IMR-90 (cell line): ENCODE measurements around the gene EFNA5. TPM values are rescaled to one million over a fixed set of nuclear protein-coding genes. Genes with fewer than 3 reads are reported as not detected.

Experiments
- ATAC-seq: fragments of 200-7000 bp; cut with Tn5 transposase; 2 replicates; pipeline ENCODE4 v1.9.1; 2020; ENCODE audit warnings: low read depth, mild to moderate bottlenecking, moderate library complexity
- BruUV-seq: library from RNA; stranded (reverse); fragments of 400-500 nt; replicated peaks from 2 replicates; lab custom pipeline; 2021; lab: Mats Ljungman, UMichigan
- CTCF ChIA-PET: fragments of 300-600 bp; formaldehyde crosslinking; extraction: SDS; loops from one replicate; lab custom pipeline; 2021; ENCODE audit warnings: antibody characterized with exemption; lab: Yijun Ruan, JAX
- POLR2A ChIA-PET: fragments of 300-600 bp; sonication (Branson Sonifier 250); formaldehyde crosslinking; loops from one replicate; lab custom pipeline; 2022; ENCODE audit warnings: antibody characterized with exemption; ENCODE audit not compliant: unreplicated experiment; lab: Charles Lee
- DNase-seq: peaks from one replicate; pipeline ENCODE4 v3.0.0; 2013
- H2AFZ ChIP-seq: replicated peaks from 2 replicates; pipeline ENCODE3; 2013; ENCODE audit warnings: low read length, mild to moderate bottlenecking; ENCODE audit not compliant: poor library complexity
- H2AK5ac ChIP-seq: 2 replicates; pipeline ENCODE4 v1.6.1; 2013; ENCODE audit warnings: low read depth, low read length, inconsistent platforms
- H2AK9ac ChIP-seq: replicated peaks from 2 replicates; pipeline ENCODE3; 2013; ENCODE audit warnings: mild to moderate bottlenecking, low read depth, low read length, moderate library complexity; ENCODE audit not compliant: poor library complexity
- H2BK120ac ChIP-seq: 2 replicates; pipeline ENCODE4 v1.6.1; 2013; ENCODE audit warnings: low read depth, low read length, inconsistent platforms
- H2BK15ac ChIP-seq: 3 replicates; pipeline ENCODE4 v1.6.1; 2013; ENCODE audit warnings: low read depth, low read length, inconsistent platforms
- H2BK20ac ChIP-seq: 2 replicates; pipeline ENCODE4 v1.6.1; 2013; ENCODE audit warnings: low read depth, mild to moderate bottlenecking, inconsistent platforms, low read length, moderate library complexity
- H2BK5ac ChIP-seq: 2 replicates; pipeline ENCODE4 v1.6.1; 2013; ENCODE audit warnings: mild to moderate bottlenecking, low read depth, low read length, inconsistent platforms; ENCODE audit not compliant: poor library complexity, severe bottlenecking
- H3K14ac ChIP-seq: replicated peaks from 2 replicates; pipeline ENCODE4 v1.6.1; 2013; ENCODE audit warnings: low read depth, low read length, inconsistent platforms
- H3K18ac ChIP-seq: 2 replicates; pipeline ENCODE4 v1.6.1; 2013; ENCODE audit warnings: low read depth, low read length, control low read depth
- H3K23ac ChIP-seq: 2 replicates; pipeline ENCODE4 v1.6.1; 2013; ENCODE audit warnings: low read depth, low read length, inconsistent platforms
- H3K27ac ChIP-seq: 2 replicates; pipeline ENCODE4 v1.5.1; 2013; ENCODE audit warnings: mild to moderate bottlenecking, control low read depth, low read length; ENCODE audit not compliant: insufficient read depth
- H3K27me3 ChIP-seq: 2 replicates; pipeline ENCODE4 v1.6.1; 2013; ENCODE audit warnings: low read length; ENCODE audit not compliant: control insufficient read depth, insufficient read depth
- H3K36me3 ChIP-seq: 2 replicates; pipeline ENCODE4 v1.6.1; 2013; ENCODE audit warnings: low read length, mixed read lengths; ENCODE audit not compliant: control insufficient read depth, insufficient read depth
- H3K4ac ChIP-seq: 2 replicates; pipeline ENCODE4 v1.6.1; 2013; ENCODE audit warnings: low read depth, low read length, inconsistent platforms
- H3K4me1 ChIP-seq: 2 replicates; pipeline ENCODE4 v1.6.1; 2013; ENCODE audit warnings: low read length, mixed read lengths; ENCODE audit not compliant: control insufficient read depth, insufficient read depth
- H3K4me2 ChIP-seq: 2 replicates; pipeline ENCODE4 v1.6.1; 2013; ENCODE audit warnings: low read depth, mild to moderate bottlenecking, control low read depth, low read length, moderate library complexity
- H3K4me3 ChIP-seq: 2 replicates; pipeline ENCODE4 v1.5.1; 2013; ENCODE audit warnings: low read depth, mild to moderate bottlenecking, control low read depth, low read length, moderate library complexity; ENCODE audit not compliant: insufficient read depth
- H3K56ac ChIP-seq: 2 replicates; pipeline ENCODE4 v1.6.1; 2013; ENCODE audit warnings: low read length, inconsistent platforms; ENCODE audit not compliant: insufficient read depth; ENCODE audit errors: extremely low read depth
- H3K79me1 ChIP-seq, 2 experiments: 2 replicates each; pipeline ENCODE4 v1.6.1; 2013; ENCODE audit warnings: low read length in 2 of 2, inconsistent platforms in 1 of 2, low read depth in 1 of 2
- H3K9ac ChIP-seq: 2 replicates; pipeline ENCODE4 v1.6.1; 2013; ENCODE audit warnings: low read depth, low read length, control low read depth
- H3K9me1 ChIP-seq: 2 replicates; pipeline ENCODE4 v1.6.1; 2013; ENCODE audit warnings: low read length, inconsistent platforms; ENCODE audit not compliant: insufficient read depth
- H3K9me3 ChIP-seq: 2 replicates; pipeline ENCODE4 v1.6.1; 2013; ENCODE audit warnings: low read length; ENCODE audit not compliant: control insufficient read depth, insufficient read depth
- H4K20me1 ChIP-seq: 2 replicates; pipeline ENCODE4 v1.6.1; 2013; ENCODE audit warnings: low read length, inconsistent platforms; ENCODE audit not compliant: insufficient read depth
- H4K5ac ChIP-seq: 2 replicates; pipeline ENCODE4 v1.6.1; 2013; ENCODE audit warnings: mild to moderate bottlenecking, low read depth, low read length, control low read depth
- H4K8ac ChIP-seq, 2 experiments: 2 replicates each; pipeline ENCODE4 v1.6.1; 2013; ENCODE audit warnings: low read depth in 2 of 2, low read length in 2 of 2, control low read depth in 1 of 2, inconsistent platforms in 1 of 2
- H4K91ac ChIP-seq: 2 replicates; pipeline ENCODE4 v1.6.1; 2013; ENCODE audit warnings: low read depth, low read length, inconsistent platforms; ENCODE audit not compliant: insufficient read depth
- BHLHE40 ChIP-seq: fragments of 150-350 bp; IDR thresholded peaks from 2 replicates; pipeline ENCODE4 v1.6.1; 2016; ENCODE audit warnings: mild to moderate bottlenecking, low read depth, low read length
- CEBPB ChIP-seq: IDR thresholded peaks from 2 replicates; pipeline ENCODE4 v1.6.1; 2012; ENCODE audit warnings: low read depth, low read length, improper control_type of control experiment
- CHD1 ChIP-seq: IDR thresholded peaks from 2 replicates; pipeline ENCODE4 v1.6.1; 2012; ENCODE audit warnings: low read depth, low read length, improper control_type of control experiment
- FOS ChIP-seq: fragments of 150-350 bp; IDR thresholded peaks from 2 replicates; pipeline ENCODE4 v1.6.1; 2016; ENCODE audit warnings: low read depth, low read length
- MAZ ChIP-seq: IDR thresholded peaks from 2 replicates; pipeline ENCODE4 v1.6.1; 2012; ENCODE audit warnings: low read depth, mild to moderate bottlenecking, low read length, improper control_type of control experiment, moderate library complexity, borderline replicate concordance
- MXI1 ChIP-seq: IDR thresholded peaks from 2 replicates; pipeline ENCODE4 v1.6.1; 2012; ENCODE audit warnings: low read depth, mild to moderate bottlenecking, low read length, moderate library complexity, borderline replicate concordance
- POLR2A ChIP-seq: IDR thresholded peaks from 2 replicates; pipeline ENCODE4 v1.6.1; 2012; ENCODE audit warnings: mild to moderate bottlenecking, low read depth, low read length
- RAD21 ChIP-seq: IDR thresholded peaks from 2 replicates; pipeline ENCODE4 v1.6.1; 2012; ENCODE audit warnings: low read length, improper control_type of control experiment
- RCOR1 ChIP-seq: IDR thresholded peaks from 2 replicates; pipeline ENCODE4 v1.6.1; 2012; ENCODE audit warnings: mild to moderate bottlenecking, low read length, improper control_type of control experiment; ENCODE audit not compliant: insufficient replicate concordance
- RFX5 ChIP-seq: IDR thresholded peaks from 2 replicates; pipeline ENCODE4 v1.8.0; 2012; ENCODE audit warnings: low read depth, mild to moderate bottlenecking, low read length, moderate library complexity
- SMC3 ChIP-seq: fragments of 150-350 bp; IDR thresholded peaks from 2 replicates; pipeline ENCODE4 v1.6.1; 2016; ENCODE audit warnings: low read depth, mild to moderate bottlenecking, antibody characterized with exemption, low read length, moderate library complexity
- WGBS, 2 experiments: methylation state at CpG; one replicate each; pipeline versions ENCODE4 v1.1.5 to v1.1.7; 2013; ENCODE audit warnings: missing lambda C conversion rate in 2 of 2; ENCODE audit not compliant: insufficient read length in 1 of 2; ENCODE audit errors: extremely low coverage in 2 of 2; 5-methylcytosine and 5-hydroxymethylcytosine counted together
- dilution Hi-C: fragments of 300-500 bp; cut with HindIII; formaldehyde crosslinking; loops from one replicate; pipeline ENCODE4 v1.14.3; 2018; ENCODE audit warnings: low sequenced_read_pairs; ENCODE audit not compliant: unreplicated experiment
- in situ Hi-C: fragments of 300-500 bp; cut with MboI; formaldehyde crosslinking; loops from 3 replicates; pipeline ENCODE4 v1.14.3; 2019; ENCODE audit warnings: low sequenced_read_pairs, inconsistent platforms, mixed read lengths
- intact Hi-C: fragments of 100-400 bp; cut with micrococcal nuclease; formaldehyde crosslinking; loops from 2 replicates; pipeline ENCODE4 v1.10.0; 2022
- polyA plus RNA-seq, 3 experiments: library from polyadenylated mRNA; depleted of rRNA; stranded (reverse); fragments of >200 nt; gene quantifications; 2 replicates each; pipeline ENCODE4 v1.2.3, GENCODE V29; 2012; ENCODE audit warnings: low replicate concordance in 1 of 3
- total RNA-seq: library from RNA; depleted of rRNA; stranded (reverse); fragments of >200 nt; gene quantifications from 2 replicates; pipeline ENCODE4 v1.2.3, GENCODE V29; 2012
- TF ChIP-seq, protein P1 (sequence below): fragments of 150-350 bp; IDR thresholded peaks from 2 replicates; pipeline ENCODE4 v1.6.1; 2016; ENCODE audit warnings: low read depth, mild to moderate bottlenecking, low read length, moderate library complexity, borderline replicate concordance

The EFNA5 gene
- total and polyA plus RNA-seq, 2 of the 4 experiments (the other 2 are of a cell fraction) = 1.5 to 1.6 TPM

DNA sequence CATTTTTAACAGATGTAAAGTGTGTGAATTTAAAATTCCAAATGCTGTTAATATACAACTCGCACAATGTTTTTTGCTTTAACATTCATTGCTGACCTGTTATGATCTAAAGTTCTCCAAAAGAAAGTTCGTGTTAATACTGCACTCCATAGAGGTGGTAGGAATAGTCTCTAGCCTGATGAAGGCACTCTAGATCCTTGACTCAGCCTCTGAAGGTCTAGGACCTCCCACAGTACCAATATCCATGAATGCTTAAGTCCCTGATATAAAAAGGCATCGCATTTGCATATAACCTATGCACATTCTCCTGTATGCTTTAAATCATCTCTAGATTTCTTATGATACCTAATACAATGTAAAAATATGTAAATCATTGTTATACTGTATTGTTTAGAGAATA, 213.6 kb downstream of the EFNA5 start:
- H3K18ac ChIP-seq = no peak overlapping the region
- no peak overlapping the region for H4K5ac ChIP-seq
- no peak overlapping the region for H3K4ac ChIP-seq
- no peaks in the 10 kb centered on the region for H4K20me1 ChIP-seq
- no peaks in the 10 kb centered on the region for H3K27me3 ChIP-seq
- H2BK120ac ChIP-seq = no peak overlapping the region
- peak overlapping the region; percentile 69; the same call in 1 of the 2 replicates for H2BK20ac ChIP-seq
- H3K4me1 ChIP-seq = peaks cover 8% of the 10 kb centered on the region
- no peak overlapping the region for H3K27ac ChIP-seq
- H3K14ac ChIP-seq = no peak overlapping the region
- no CpG with 5 or more reads among the region's 3 CpGs for WGBS, 2 experiments
- H2AFZ ChIP-seq = no peak overlapping the region
- no peak overlapping the region for H3K4me2 ChIP-seq
- TF ChIP-seq, protein P1, sequence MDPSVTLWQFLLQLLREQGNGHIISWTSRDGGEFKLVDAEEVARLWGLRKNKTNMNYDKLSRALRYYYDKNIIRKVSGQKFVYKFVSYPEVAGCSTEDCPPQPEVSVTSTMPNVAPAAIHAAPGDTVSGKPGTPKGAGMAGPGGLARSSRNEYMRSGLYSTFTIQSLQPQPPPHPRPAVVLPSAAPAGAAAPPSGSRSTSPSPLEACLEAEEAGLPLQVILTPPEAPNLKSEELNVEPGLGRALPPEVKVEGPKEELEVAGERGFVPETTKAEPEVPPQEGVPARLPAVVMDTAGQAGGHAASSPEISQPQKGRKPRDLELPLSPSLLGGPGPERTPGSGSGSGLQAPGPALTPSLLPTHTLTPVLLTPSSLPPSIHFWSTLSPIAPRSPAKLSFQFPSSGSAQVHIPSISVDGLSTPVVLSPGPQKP = no peak
- no peak for TF ChIP-seq RFX5
- TF ChIP-seq SMC3 = no peak
- TF ChIP-seq MXI1 = no peak
- TF ChIP-seq FOS = no peak
- no peak for TF ChIP-seq CHD1
- TF ChIP-seq RAD21 = no peak
- no peak for TF ChIP-seq POLR2A
- no peak for TF ChIP-seq CEBPB
- no peak for TF ChIP-seq BHLHE40
- TF ChIP-seq MAZ = no peak
- TF ChIP-seq RCOR1 = no peak
- in situ Hi-C loops = no loop called here
- H2BK5ac ChIP-seq = no peak overlapping the region
- no peak overlapping the region for H2BK15ac ChIP-seq
- no peak overlapping the region for H2AK9ac ChIP-seq
- ChIA-PET CTCF (interaction anchor here (1.8 kb wide), 1 partner anchor 13 kb away, joined by 4 read pairs; no protein-coding TSS in a partner anchor), POLR2A (interaction anchor here (1.1 kb wide), 1 partner anchor 70 kb away, joined by 3 read pairs; no protein-coding TSS in a partner anchor)
- H2AK5ac ChIP-seq = no peak overlapping the region
- H3K23ac ChIP-seq = no peak overlapping the region
- BruUV-seq = no TSS peak
- dilution Hi-C loops = no loop called here
- no peak for DNase-seq
- peaks cover 3% of the 10 kb centered on the region; the same call in 1 of the 2 replicates for H3K9me1 ChIP-seq
- H3K9me3 ChIP-seq = no peaks in the 10 kb centered on the region
- H3K4me3 ChIP-seq = no peak overlapping the region
- no peak overlapping the region for H4K91ac ChIP-seq
- H3K9ac ChIP-seq = no peak overlapping the region
- no peak overlapping the region for H4K8ac ChIP-seq
- no peak for ATAC-seq
- no peak overlapping the region for H3K56ac ChIP-seq
- intact Hi-C loops = loop anchor here (2.0 kb wide), 1 partner anchor 68 kb away; no protein-coding TSS in a partner anchor
- H3K79me1 ChIP-seq = 0 out of 4 replicates have a peak, but pooled peaks cover 0 to 4% of the 10 kb centered on the region in 2 experiments
- no peaks in the 10 kb centered on the region for H3K36me3 ChIP-seq
